PC-9 (cell line): ENCODE data around the gene UTP25.
"Not testable (repeated sequence)": the region's sequence is repeated elsewhere in the genome, so short reads cannot be mapped to it uniquely, and the experiment has no call there.

Source experiments
- CTCF ChIP-seq: fragments of 200-600 bp; sonication (generic); conservative IDR thresholded peaks from 2 replicates; pipeline ENCODE4 v1.6.1; 2017; ENCODE audit warnings: mixed run types, antibody characterized with exemption, mild to moderate bottlenecking, moderate library complexity
- EZH2 ChIP-seq: fragments of 200-600 bp; sonication (generic); IDR thresholded peaks from 2 replicates; pipeline ENCODE4 v1.8.0; 2017; ENCODE audit warnings: antibody characterized with exemption, low read depth

- TF ChIP-seq CTCF, EZH2: not testable (repeated sequence)
These were observed 71.1 kb downstream of the UTP25 start for GRCh38 chr1:209898851-209899250.
